BE2C (cell line): ENCODE data around the gene RAB6B.

Source experiments
- DNase-seq: peaks from one replicate; pipeline ENCODE4 v3.0.0-alpha.2; 2020
- H3K27me3 ChIP-seq: fragments of 250-450 bp; sonication (Bioruptor Pico); 2 replicates; pipeline ENCODE4 v1.5.1; 2020; ENCODE audit warnings: mild to moderate bottlenecking
- H3K36me3 ChIP-seq: fragments of 250-450 bp; sonication (Bioruptor Pico); 2 replicates; pipeline ENCODE4 v1.5.1; 2020; ENCODE audit warnings: mild to moderate bottlenecking
- H3K4me1 ChIP-seq: fragments of 250-450 bp; sonication (Bioruptor Pico); 2 replicates; pipeline ENCODE4 v1.5.1; 2020
- H3K4me3 ChIP-seq: 2 replicates; pipeline ENCODE4 v1.5.1; 2011; ENCODE audit warnings: low read depth, low read length
- H3K9me3 ChIP-seq: fragments of 250-450 bp; sonication (Bioruptor Pico); 2 replicates; pipeline ENCODE4 v1.5.1; 2020
- TF ChIP-seq, protein P1 (sequence below): IDR thresholded peaks from 2 replicates; pipeline ENCODE4 v1.5.1; 2012; ENCODE audit warnings: mild to moderate bottlenecking, low read depth, low read length

Gene RAB6B

DNA sequence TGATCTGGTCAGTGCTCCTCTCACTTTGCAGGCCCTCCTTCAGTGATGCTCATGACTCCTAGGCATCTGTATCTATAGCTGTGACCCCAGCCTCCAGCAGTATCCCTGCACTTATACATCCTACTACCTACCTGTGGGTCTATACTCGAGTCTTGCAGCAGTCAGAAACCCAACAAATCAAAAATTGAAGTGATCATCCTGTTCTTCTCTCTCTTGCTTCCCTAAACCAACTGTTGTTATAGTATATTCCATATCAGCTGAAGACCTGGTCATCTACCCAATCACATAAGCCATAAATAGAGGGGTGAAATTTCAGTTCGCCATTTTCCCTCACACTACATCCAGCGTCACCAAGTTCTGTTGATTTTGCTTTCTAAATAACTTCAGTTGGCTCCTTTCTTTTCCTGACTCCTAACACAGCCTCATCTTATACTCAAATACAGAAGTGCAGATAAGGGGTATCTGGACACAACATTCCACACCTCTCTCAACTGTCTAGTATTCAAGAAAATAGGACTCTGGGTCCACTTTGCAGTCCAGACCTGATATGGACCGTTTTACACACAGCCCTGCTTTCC, 116.0 kb downstream of the RAB6B start:
- TF ChIP-seq, protein P1, sequence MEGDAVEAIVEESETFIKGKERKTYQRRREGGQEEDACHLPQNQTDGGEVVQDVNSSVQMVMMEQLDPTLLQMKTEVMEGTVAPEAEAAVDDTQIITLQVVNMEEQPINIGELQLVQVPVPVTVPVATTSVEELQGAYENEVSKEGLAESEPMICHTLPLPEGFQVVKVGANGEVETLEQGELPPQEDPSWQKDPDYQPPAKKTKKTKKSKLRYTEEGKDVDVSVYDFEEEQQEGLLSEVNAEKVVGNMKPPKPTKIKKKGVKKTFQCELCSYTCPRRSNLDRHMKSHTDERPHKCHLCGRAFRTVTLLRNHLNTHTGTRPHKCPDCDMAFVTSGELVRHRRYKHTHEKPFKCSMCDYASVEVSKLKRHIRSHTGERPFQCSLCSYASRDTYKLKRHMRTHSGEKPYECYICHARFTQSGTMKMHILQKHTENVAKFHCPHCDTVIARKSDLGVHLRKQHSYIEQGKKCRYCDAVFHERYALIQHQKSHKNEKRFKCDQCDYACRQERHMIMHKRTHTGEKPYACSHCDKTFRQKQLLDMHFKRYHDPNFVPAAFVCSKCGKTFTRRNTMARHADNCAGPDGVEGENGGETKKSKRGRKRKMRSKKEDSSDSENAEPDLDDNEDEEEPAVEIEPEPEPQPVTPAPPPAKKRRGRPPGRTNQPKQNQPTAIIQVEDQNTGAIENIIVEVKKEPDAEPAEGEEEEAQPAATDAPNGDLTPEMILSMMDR, result no peak
- Histone ChIP-seq H3K4me1 (no peaks in the 10 kb centered on the region), H3K27me3 (peaks cover 25% of the 10 kb centered on the region), H3K4me3 (no peak overlapping the region), H3K36me3 (no peaks in the 10 kb centered on the region), H3K9me3 (no peaks in the 10 kb centered on the region)
- DNase-seq, result no peak

DNA sequence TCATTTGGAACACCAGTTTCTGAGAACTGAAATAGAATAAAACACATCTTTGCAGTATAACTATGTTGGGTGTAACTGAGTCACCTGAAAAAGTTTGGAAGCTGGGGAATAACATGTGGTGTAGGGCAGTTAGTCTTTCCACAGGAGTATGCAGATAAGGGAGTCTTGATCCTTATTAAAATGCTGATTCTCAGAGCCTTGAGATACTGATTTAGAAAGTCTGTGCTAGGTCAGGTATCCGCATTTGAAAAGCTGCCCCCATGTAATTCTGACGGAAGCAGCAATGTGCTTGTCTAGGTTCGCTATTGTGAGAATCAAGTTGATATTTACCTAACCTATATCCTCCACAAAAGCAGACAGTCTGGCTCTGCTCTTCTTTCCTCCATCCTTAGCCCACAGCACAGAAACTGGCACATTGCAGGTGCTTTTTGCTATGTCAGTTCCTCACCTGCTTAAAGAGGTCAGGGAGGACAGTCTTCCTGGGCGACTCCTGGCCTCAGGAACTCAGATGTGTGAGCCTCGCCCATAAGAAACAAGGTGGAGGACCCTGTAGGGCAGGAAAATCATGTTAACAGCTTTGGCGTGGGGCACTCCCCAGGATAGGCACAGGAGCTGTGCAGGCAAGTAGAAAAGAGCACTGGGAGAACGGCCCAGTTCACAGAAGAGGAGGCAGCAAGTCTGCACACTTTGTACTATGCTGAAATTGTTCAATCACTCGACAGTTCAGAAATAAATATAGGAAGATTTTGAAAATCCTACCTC, 117.7 kb downstream of the RAB6B start:
- H3K4me1 ChIP-seq, result no peaks in the 10 kb centered on the region
- no peaks in the 10 kb centered on the region for H3K36me3 ChIP-seq
- no peaks in the 10 kb centered on the region for H3K9me3 ChIP-seq
- H3K27me3 ChIP-seq, result peaks cover 29% of the 10 kb centered on the region
- no peak for DNase-seq
- TF ChIP-seq, protein P1, result no peak
- no peak overlapping the region for H3K4me3 ChIP-seq

DNA sequence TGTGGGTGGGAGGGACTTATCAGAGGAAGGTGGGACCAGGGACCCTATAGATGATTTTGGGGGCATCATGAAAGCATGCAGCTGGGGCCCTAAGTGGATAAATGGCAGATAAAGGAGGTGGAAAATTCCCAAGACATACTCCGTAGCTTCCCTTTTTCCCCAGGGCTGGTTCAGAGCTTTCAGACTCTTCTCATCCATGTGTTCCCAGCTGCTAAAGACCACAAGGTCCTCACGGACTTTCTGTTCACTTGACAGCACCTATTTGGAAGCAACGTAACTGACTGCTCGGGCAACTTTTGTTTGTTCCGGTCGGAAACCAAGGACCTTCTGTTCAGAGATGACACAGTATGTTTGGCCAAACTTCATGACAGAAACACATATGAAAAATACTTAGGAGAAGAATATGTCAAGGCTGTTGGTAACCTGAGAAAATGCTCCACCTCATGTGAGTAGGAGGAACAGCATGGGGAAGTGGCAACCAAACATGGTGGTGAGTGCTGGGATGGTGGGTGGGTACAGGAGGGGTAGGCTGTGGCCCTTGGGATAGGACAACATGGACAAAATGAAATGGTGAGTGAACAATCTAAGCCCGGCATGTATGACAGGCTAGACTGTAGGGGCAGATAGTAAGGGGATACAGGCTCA, 118.8 kb downstream of the RAB6B start:
- H3K4me3 ChIP-seq, result no peak overlapping the region
- TF ChIP-seq, protein P1, result no peak
- H3K27me3 ChIP-seq, result peaks cover 29% of the 10 kb centered on the region
- H3K4me1 ChIP-seq, result no peaks in the 10 kb centered on the region
- H3K36me3 ChIP-seq, result no peaks in the 10 kb centered on the region
- no peaks in the 10 kb centered on the region for H3K9me3 ChIP-seq
- no peak for DNase-seq

DNA sequence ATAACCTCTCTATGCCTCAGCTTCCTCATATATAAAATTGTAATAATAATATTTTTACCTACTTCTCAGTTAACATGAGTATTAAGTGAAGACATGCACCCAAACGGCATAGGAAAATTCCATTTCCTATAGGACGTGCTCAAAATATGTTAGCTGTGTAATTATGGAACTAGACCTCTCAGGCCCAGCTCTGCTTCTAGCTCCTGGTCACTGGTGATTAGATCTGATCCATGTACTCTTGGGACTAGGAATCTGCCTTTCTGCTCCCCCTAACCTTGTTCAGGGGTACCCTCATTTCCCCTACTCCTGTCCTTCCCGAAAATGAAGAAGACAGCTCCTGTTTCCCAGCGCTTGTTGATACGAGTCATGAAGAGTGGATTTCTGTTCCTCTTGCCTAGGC, 119.8 kb downstream of the RAB6B start:
- Histone ChIP-seq H3K27me3 (peaks cover 29% of the 10 kb centered on the region), H3K36me3 (no peaks in the 10 kb centered on the region), H3K4me1 (no peaks in the 10 kb centered on the region), H3K4me3 (no peak overlapping the region), H3K9me3 (no peaks in the 10 kb centered on the region)
- no peak for DNase-seq
- TF ChIP-seq, protein P1, result no peak

DNA sequence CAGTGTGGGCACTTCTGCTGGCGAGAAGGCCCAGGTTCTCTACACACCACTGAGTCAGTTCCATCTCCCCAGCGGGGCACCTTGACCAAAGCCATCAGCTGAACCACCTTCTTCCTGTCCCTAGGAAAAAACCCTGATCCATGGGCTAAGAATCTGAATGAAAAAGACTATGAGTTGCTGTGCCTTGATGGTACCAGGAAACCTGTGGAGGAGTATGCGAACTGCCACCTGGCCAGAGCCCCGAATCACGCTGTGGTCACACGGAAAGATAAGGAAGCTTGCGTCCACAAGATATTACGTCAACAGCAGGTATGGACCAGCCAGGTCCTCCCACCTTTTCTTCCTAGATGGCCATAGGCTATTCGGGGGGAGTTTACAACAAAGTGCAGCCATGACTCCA, 120.4 kb downstream of the RAB6B start:
- no peaks in the 10 kb centered on the region for H3K4me1 ChIP-seq
- TF ChIP-seq, protein P1, result no peak

More for the DNA sequence above, 120.4 kb downstream of the RAB6B start:
- Histone ChIP-seq H3K36me3 (no peaks in the 10 kb centered on the region), H3K4me3 (no peak overlapping the region), H3K27me3 (peaks cover 29% of the 10 kb centered on the region), H3K9me3 (no peaks in the 10 kb centered on the region)
- no peak for DNase-seq
